ENCODE data around the gene OMG.

OMG gene

GRCh38 chr17:31249835-31250141 lies 47.3 kb downstream of the OMG start:
- H3K79me2 ChIP-seq (ENCODE audit: control insufficient read depth, insufficient read depth, low read length, unreplicated experiment): no peaks in the 10 kb centered on the region
- H3K4me3 ChIP-seq (ENCODE audit: low read depth, low read length): peak overlapping the region; percentile 12; the same call in 1 of the 2 replicates
- peaks cover 19% of the 10 kb centered on the region for H3K36me3 ChIP-seq (ENCODE audit: insufficient read depth, low read length)
- H3K4me1 ChIP-seq (ENCODE audit: control insufficient read depth, insufficient read depth, low read length, unreplicated experiment): peaks cover 39% of the 10 kb centered on the region
- H3K27ac ChIP-seq (ENCODE audit: low read depth, low read length): peak overlapping the region; percentile 74
- H3K27me3 ChIP-seq (ENCODE audit: insufficient read depth, low read length): no peaks in the 10 kb centered on the region
- H2AFZ ChIP-seq (ENCODE audit: low read length, unreplicated experiment): no peak overlapping the region

- H3K4me1 ChIP-seq (ENCODE audit: control insufficient read depth, insufficient read depth, low read length, unreplicated experiment): peaks cover 39% of the 10 kb centered on the region
- no peak overlapping the region for H2AFZ ChIP-seq (ENCODE audit: low read length, unreplicated experiment)
- no peaks in the 10 kb centered on the region for H3K79me2 ChIP-seq (ENCODE audit: control insufficient read depth, insufficient read depth, low read length, unreplicated experiment)
- H3K36me3 ChIP-seq (ENCODE audit: insufficient read depth, low read length): peaks cover 24% of the 10 kb centered on the region
- H3K27me3 ChIP-seq (ENCODE audit: insufficient read depth, low read length): no peaks in the 10 kb centered on the region
- H3K27ac ChIP-seq (ENCODE audit: low read depth, low read length): peak overlapping the region; percentile 74
- peak overlapping the region; percentile 12; the same call in 1 of the 2 replicates for H3K4me3 ChIP-seq (ENCODE audit: low read depth, low read length)
These were observed 47.8 kb downstream of the OMG start for GRCh38 chr17:31248986-31249834.

All from ACC112 (cell line).